ENCODE results near the gene CMSS1. TPM values are rescaled to one million over a fixed set of nuclear protein-coding genes. Genes with fewer than 3 reads are reported as not detected.

CMSS1 gene
- total and polyA plus RNA-seq, 2 of the 13 experiments (the other 11 are each of a cell fraction or from before 2014, with no cell fraction given): 6.4 to 48.7 TPM

- FAIRE-seq: no peak
- H3K27ac ChIP-seq (ENCODE audit: extremely low read length, insufficient read depth, low read length): no peak overlapping the region
- no peak for TF ChIP-seq ZNF530 (CRISPR knock-in tag; IDR thresholded peaks at IDR 0.05; ENCODE audit: low read depth)
- no peak for TF ChIP-seq MYNN (CRISPR knock-in tag; IDR thresholded peaks at IDR 0.05; ENCODE audit: low read depth)
- no peak for TF ChIP-seq CHD2 (IDR thresholded peaks at IDR 0.05; ENCODE audit: low read depth, low read length)
- no peak for TF ChIP-seq ZNF614 (CRISPR knock-in tag; IDR thresholded peaks at IDR 0.05; ENCODE audit: borderline replicate concordance)
- TF ChIP-seq KMT2B (CRISPR knock-in tag; IDR thresholded peaks at IDR 0.05): no peak
- TF ChIP-seq ZNF292 (CRISPR knock-in tag; IDR thresholded peaks at IDR 0.05; ENCODE audit: borderline replicate concordance, low read depth): no peak
- TF ChIP-seq MTA3 (CRISPR knock-in tag; IDR thresholded peaks at IDR 0.05): no peak
- TF ChIP-seq MLLT10 (CRISPR knock-in tag; IDR thresholded peaks at IDR 0.05): no peak
- no peak for TF ChIP-seq ZXDC (CRISPR knock-in tag; IDR thresholded peaks at IDR 0.05)
- no peak for TF ChIP-seq ARHGAP35 (CRISPR knock-in tag; IDR thresholded peaks at IDR 0.05; ENCODE audit: borderline replicate concordance)
- no peak for TF ChIP-seq ZNF646 (CRISPR knock-in tag; IDR thresholded peaks at IDR 0.05)
- no peak for TF ChIP-seq ARNT2 (CRISPR knock-in tag; IDR thresholded peaks at IDR 0.05; ENCODE audit: low read depth)
- TF ChIP-seq RAD21 (CRISPR knock-in tag; IDR thresholded peaks at IDR 0.05): no peak
- TF ChIP-seq ZNF800 (CRISPR knock-in tag; IDR thresholded peaks at IDR 0.05): no peak
- H2AFZ ChIP-seq (ENCODE audit: low read length): no peak overlapping the region
- CTCF ChIA-PET (ENCODE audit: low intra/inter-chr PET ratio, low total read pairs): no interaction called here
- POLR2A ChIA-PET: no interaction called here
- no peak for DNase-seq (ENCODE audit: low spot score)
- no peak overlapping the region for H3K9ac ChIP-seq (ENCODE audit: insufficient read depth, low read depth, low read length)
- no peaks in the 10 kb centered on the region for H3K9me3 ChIP-seq (ENCODE audit: low read length)
- in situ Hi-C loops (cut with HindIII; ENCODE audit: extremely low pct_ligation_motif_present, low pct_unique_long_range_greater_than_20kb) (no loop called here), intact Hi-C loops (cut with micrococcal nuclease; ENCODE audit: unreplicated experiment) (no loop called here)
- H3K79me2 ChIP-seq (ENCODE audit: insufficient read depth, low read length): no peaks in the 10 kb centered on the region
- peaks cover 34% of the 10 kb centered on the region for H3K4me1 ChIP-seq (ENCODE audit: insufficient read depth, low read length)
- no peaks in the 10 kb centered on the region for H3K27me3 ChIP-seq (ENCODE audit: control insufficient read depth in 1 of 2, insufficient read depth in 2 of 2, low read length in 2 of 2)
- no TSS peak for BruUV-seq (replicated peaks)
- H3K4me2 ChIP-seq (ENCODE audit: low read depth, low read length): no peak overlapping the region
- no peaks in the 10 kb centered on the region for H4K20me1 ChIP-seq (ENCODE audit: insufficient read depth, low read length)
- no peak overlapping the region for H3K4me3 ChIP-seq (replicated peaks in 1 of 3; ENCODE audit: insufficient read depth in 1 of 3, low read depth in 2 of 3, low read length in 3 of 3)
- H3K36me3 ChIP-seq (replicated peaks in 1 of 2; ENCODE audit: control insufficient read depth in 1 of 2, insufficient read depth in 2 of 2, low read length in 2 of 2): no peaks in the 10 kb centered on the region
- 95% methylated on average over 1 of the region's 1 CpG for WGBS (ENCODE audit: low lambda C conversion rate)
- ATAC-seq: no peak
Observed at GRCh38 chr3:100111728-100112127, 294.1 kb downstream of the CMSS1 start.

Data from HepG2 (cell line).